ENCODE data around the gene CTDP1. TPM values are rescaled to one million over a fixed set of nuclear protein-coding genes. Genes with fewer than 3 reads are reported as not detected.

Gene CTDP1
- total RNA-seq, 1 experiment from 2014 or later: 33.7 TPM

DNA sequence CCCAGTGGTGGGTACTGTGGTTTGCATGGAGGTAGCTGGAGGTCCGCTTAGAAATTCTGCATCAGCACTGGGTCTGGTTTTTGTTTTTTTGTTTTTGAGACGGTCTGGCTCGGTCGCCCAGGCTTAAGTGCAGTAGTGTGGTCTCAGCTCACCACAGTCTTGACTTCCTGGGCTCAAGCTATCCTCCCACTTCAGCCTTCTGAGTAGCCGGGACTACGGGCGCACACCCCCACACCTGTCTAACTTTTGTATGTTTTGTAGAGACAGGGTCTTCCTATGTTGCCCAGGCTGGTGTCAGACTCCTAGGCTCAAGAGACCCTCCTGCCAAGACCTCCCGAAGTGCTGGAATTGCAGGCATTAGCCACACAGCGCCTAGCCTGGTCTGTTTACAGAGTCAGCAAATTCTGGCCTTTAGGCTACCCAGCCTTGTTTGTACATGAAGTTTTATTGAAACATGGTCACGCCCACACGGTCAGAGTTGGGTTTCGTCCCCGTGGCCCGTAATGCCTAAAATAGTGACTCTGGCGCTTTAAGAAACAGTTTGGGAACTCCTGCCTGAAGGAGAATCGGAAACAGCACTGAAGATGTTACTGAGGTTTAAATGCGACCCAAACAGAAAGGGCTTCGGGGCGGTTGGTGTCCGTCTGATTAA lies 32.7 kb downstream of the CTDP1 start:
- Histone ChIP-seq H3K79me2 (ENCODE audit: insufficient read depth, low read length) (no peaks in the 10 kb centered on the region), H4K8ac (replicated peaks; ENCODE audit: insufficient read length, low read depth, low read length) (no peak overlapping the region), H3K4ac (ENCODE audit: low read depth, low read length) (no peak overlapping the region), H4K91ac (ENCODE audit: insufficient read length, low read depth, low read length) (no peak overlapping the region), H2BK15ac (ENCODE audit: low read depth, low read length) (no peak overlapping the region), H3K14ac (ENCODE audit: insufficient read depth, low read length) (no peak overlapping the region), H2BK120ac (ENCODE audit: low read depth, low read length, poor library complexity, severe bottlenecking) (no peak overlapping the region), H3K23ac (ENCODE audit: insufficient read length, low read depth, low read length) (no peak overlapping the region), H2BK20ac (ENCODE audit: low read depth, low read length, poor library complexity, severe bottlenecking) (no peak overlapping the region), H2BK12ac (ENCODE audit: insufficient read length, low read depth, low read length) (no peak overlapping the region), H3K23me2 (ENCODE audit: insufficient read length, low read depth, low read length, poor library complexity, severe bottlenecking) (no peaks in the 10 kb centered on the region), H4K20me1 (ENCODE audit: control insufficient read depth, insufficient read depth, insufficient read length) (no peaks in the 10 kb centered on the region), H3K4me2 (ENCODE audit: insufficient read depth, insufficient read length, low read length) (no peak overlapping the region), H3K27me3 (ENCODE audit: insufficient read depth, low read length) (no peaks in the 10 kb centered on the region), H2AK5ac (ENCODE audit: insufficient read length, low read length) (no peak overlapping the region), H2AFZ (ENCODE audit: low read length) (no peak overlapping the region), H3K79me1 (ENCODE audit: insufficient read depth, low read depth, low read length, poor library complexity, severe bottlenecking) (no peaks in the 10 kb centered on the region), H3K9ac (ENCODE audit: extremely low read depth, insufficient read length, low read length) (no peak overlapping the region), H2BK5ac (ENCODE audit: insufficient read length, low read length) (no peak overlapping the region), H3K27ac (ENCODE audit: insufficient read length, low read depth, low read length) (no peak overlapping the region), H3K56ac (ENCODE audit: insufficient read length, low read depth, low read length) (no peak overlapping the region), H4K5ac (ENCODE audit: insufficient read length, low read depth, low read length) (no peak overlapping the region), H3K9me3 (ENCODE audit: control insufficient read depth, low read depth, low read length) (no peaks in the 10 kb centered on the region), H3K18ac (ENCODE audit: insufficient read length, low read depth, low read length) (no peak overlapping the region), H3T11ph (ENCODE audit: low read length) (no peak overlapping the region), H3K4me1 (ENCODE audit: insufficient read depth, low read length) (no peaks in the 10 kb centered on the region)
- Mint-ChIP-seq H3K4me1 (no peaks in the 10 kb centered on the region), H3K27me3 (ENCODE audit: low read depth) (peaks cover 2% of the 10 kb centered on the region; the same call in 1 of the 2 replicates), H3K36me3 (ENCODE audit: insufficient read depth in 1 of 3, low read depth in 3 of 3) (peaks cover 21 to 67% (median 41%) of the 10 kb centered on the region in 3 experiments), H3K27ac (peak overlapping the region in 2 of 3 experiments; percentile 87 to 89; a peak in 4 of 7 replicates), H3K9me3 (no peaks in the 10 kb centered on the region), H3K4me3 (no peak overlapping the region)
- no peak for DNase-seq
- no peak for TF ChIP-seq CTCF (conservative IDR thresholded peaks at IDR 0.05)
- no CpG with 5 or more reads among the region's 20 CpGs for WGBS (ENCODE audit: extremely low coverage, insufficient read length, low lambda C conversion rate)

Measured in H9 (cell line).